ENCODE data around the gene CELA1. TPM values are rescaled to one million over a fixed set of nuclear protein-coding genes. Genes with fewer than 3 reads are reported as not detected.

The CELA1 gene
- total RNA-seq, 1 donor from 2014 or later = not detected

DNA sequence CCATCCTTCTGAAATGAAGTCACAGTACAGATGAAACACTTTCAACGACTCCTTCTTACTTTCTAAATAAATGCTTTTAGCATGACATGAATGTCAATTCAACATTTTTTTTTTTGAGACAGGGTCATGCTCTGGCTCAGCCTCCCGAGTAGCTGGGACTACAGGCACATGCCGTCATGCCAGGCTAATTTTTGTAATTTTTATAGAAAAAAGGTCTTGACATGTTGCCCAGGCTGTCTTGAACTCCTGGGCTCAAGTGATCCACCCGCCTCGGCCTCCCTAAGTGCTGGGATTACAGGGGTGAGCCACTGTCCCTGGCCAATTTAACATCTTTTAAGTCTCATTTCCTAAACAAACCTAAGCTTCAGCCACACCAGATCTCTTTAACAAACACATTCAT, 28.4 kb upstream of the CELA1 start:
- DNase-seq (ENCODE audit: low read depth, low spot score) = no peak

DNA sequence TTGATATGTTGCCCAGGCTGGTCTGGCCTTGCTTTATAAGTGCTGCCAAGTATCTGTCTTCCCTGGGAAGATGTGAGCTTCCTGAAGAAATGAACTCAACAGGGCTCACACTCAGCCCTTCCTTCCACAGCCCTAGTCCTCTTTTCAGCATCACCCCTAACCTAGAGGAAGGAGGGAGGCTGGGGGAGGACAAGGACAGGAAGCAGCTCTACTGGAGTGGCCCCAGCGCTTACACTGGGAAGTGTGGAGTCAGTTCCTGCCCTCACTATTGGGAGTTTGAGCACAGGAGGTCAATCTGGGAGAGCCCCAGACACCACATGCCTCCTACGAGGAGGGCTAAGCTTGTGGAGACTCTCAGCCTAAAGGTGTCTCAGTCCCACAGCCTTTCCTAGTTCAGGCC, 27.9 kb upstream of the CELA1 start:
- peak; percentile 69 for DNase-seq (ENCODE audit: low read depth, low spot score)

DNA sequence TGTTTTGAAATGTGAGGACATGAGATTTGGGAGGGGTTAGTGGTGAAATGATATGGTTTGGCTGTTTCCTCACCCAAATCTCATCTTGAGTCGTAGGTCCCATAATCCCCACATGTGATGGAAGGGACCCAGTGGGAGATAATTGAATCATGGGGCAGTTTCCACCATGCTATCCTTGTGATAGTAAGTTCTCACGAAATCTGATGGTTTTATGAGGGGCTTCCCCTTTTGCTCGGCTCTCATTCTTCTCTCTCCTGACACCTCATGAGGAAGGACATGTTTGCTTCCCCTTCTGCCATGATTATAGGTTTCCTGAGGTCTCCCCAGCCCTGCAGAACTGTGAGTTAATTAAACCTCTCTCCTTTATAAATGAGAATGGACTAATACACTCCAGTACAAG, 26.7 kb upstream of the CELA1 start:
- no peak for DNase-seq (ENCODE audit: low read depth, low spot score)

DNA sequence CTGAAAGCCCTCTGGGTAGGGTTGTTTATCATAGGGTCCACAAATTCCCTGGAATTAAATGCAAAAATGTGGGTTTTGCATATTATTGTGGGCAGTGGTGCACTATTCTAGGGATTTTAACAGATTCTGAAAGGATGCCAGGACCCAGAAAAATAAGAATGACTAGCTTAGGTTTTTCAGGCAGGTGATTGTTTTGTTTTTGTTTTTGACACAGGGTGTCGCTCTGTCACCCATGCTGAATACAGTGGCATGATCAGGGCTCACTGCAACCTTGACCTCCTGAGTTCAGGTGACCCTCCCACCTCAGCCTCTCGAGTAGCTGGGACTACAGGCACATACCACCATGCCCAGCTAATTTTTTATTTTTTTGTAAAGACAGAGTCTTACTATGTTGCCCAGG, 25.5 kb upstream of the CELA1 start:
- DNase-seq (ENCODE audit: low read depth, low spot score) = no peak

DNA sequence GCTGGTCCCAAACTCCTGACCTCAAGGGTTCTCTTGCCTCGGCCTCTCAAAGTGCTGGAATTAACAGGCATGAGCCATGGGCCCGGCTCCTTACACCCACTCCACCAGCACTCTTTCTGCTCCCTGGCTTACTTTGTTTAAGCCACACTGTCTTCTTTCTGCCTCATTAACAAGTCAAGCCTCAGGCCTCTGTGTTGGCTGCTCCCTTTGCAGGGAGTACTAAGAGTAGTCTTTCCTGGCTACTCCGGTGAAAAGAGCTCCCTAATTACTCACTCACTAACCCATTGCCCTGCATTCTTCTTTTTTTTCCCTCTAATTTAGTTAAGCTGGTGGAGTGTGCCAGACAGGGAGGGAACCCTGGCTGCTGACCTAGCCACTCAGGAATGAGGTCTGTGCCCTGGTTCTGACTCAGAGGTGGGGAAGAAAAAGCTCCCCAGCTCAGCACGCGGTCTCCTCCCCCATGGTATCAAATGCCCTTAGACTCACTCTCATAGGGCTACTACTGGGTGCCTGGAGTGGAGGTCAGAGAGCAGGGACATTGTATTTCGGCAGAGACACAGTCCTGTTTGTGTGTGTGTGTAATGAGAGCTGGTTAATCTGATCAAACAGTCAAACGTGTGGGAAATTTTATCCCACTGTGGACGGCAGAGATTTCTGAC, 24.9 kb upstream of the CELA1 start:
- peak; percentile 88 for DNase-seq (ENCODE audit: low read depth, low spot score)

DNA sequence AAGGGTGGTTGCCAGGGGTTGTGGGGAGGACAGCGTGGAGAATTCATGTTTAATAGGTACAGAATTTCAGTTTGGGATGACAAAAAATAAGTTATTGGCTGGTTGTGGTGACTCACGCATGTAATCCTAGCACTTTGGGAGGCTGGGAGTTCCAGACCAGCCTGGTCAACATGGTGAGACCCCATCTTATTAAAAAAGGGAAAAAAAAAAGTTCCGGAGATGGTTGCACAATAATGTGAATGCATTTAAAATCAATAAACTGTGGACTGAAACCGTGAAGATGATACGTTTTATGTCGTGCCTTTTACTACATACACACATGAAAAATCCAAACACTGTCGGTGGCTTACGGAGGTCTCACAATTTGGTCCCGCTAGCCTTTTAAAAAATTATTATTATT, 24.2 kb upstream of the CELA1 start:
- DNase-seq (ENCODE audit: low read depth, low spot score) = no peak

DNA sequence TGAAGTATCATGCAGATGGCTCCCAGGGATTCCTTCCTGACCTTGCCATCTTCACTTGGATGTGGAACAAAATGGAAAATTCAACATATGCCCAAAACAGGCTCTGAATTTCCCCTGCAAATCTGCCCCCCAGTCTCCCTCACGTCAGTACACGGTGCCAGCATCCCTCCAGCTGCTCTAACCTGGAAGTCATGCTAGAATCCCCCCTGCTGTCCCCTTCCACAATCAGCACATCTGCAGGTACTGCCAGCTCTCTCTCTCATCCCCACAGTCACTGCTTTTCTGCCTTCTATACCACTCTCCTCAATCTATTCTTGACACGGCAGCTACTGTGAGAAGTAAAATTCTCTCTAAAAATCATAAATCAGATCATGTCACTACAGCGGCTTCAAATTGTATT, 23.1 kb upstream of the CELA1 start:
- no peak for DNase-seq (ENCODE audit: low read depth, low spot score)

DNA sequence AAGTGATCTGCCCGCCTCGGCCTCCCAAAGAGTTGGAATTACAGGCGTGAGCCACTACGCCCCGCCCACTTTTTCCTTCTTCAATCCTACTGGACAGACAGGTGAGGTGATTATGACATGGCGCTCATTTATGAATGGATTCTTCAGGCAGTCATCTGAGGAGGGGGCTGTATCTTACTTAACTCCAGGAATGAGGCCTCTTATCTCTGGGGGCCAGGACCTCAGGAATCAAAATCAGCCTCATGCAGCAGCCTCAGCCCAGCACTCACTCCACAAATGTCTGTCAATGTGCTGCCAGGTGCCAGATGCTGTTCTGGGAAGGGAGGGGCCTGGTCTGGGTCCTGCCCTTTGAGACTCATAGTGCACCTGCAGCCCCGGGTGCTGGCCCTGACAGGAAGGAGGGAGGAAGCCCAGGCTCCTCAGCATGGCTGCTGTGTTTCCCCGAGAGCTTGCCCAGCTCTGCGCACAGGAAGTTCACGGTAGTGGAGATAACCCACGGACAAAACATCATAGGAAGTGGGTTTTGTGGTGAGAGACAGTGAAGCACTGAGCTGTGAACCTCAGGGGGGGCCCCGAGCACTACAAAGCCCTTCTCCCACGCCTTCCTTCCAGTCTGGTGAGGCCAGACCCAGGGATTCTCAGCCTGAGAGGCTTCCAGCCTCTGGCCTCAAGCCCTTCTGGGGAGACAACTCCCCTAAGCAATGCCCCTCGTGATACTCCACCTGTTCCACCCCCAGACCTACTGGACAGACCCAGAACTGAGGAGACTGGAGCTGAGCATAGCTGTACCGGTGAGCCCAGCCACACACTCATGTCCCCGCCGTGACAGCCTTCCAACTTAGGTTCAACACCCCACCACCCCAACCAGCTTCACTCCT, 22.4 kb upstream of the CELA1 start:
- peak; percentile 77 for DNase-seq (ENCODE audit: low read depth, low spot score)

DNA sequence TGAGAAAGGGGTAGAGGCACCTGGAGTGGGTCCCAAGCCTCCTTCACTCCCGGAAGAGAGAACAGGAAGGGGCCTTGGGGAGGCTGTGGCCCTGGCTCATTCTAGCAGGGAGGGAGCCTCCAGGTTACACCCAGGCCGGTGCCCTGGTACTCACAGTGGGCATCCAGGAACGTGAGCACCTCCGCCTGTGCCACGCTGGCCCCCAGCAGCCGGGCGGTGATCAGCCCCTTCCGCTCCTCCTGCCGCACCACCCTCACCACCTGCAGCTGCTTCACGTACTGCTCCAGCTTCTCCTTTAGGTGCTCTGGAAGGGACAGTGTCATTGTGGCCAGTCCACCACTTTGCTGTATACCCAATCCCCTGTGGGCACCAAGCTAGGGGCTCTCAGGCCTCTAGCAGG, 18.8 kb upstream of the CELA1 start:
- no peak for DNase-seq (ENCODE audit: low read depth, low spot score)

DNA sequence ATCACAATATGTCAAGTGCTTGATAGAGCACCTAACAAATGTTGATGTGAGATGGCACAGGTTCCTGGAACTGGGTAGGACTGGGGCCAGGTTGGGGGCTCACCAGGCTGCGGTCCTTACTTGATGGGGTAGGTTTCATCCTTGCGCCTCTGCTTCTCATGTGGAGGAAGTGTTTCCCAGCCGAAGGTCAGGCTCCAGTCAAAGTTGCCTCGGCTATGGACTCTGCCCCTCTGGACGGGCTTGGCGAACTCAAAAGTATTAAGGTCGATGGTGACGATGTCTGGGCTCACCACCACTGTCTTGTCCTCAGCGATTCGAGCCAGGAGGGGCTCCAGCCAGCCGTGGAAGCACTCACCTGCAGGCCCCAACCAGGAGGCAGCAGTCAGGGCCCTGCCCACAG, 17.5 kb upstream of the CELA1 start:
- DNase-seq (ENCODE audit: low read depth, low spot score) = no peak

DNA sequence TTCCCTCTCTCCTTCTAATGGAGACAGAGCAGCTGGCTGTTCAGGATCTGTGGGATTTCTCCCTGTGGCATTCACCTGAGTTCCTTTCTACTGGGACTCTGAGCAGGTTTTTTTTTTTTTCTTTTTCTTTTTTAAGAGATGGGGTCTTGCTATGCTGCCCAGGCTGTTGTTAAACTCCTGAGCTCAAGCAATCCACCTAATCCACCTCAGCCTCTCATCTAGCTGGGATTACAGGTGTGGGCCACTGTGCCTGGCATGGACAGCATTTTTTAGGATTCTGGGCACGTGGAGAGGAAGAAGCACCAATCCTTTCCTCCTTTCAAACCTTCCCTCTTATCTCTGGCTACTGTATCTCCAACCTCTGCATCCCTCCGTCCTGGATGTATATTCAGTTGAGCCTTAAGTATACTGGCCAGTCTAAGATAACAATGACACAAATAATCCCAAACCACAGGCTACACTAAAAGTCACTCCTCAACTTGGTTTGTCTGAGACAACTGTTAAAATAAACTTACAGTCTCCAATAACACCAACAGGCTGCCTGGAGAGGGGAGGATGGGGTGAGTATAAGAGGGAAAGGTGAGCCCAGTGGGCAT, 16.4 kb upstream of the CELA1 start:
- DNase-seq (ENCODE audit: low read depth, low spot score) = no peak

DNA sequence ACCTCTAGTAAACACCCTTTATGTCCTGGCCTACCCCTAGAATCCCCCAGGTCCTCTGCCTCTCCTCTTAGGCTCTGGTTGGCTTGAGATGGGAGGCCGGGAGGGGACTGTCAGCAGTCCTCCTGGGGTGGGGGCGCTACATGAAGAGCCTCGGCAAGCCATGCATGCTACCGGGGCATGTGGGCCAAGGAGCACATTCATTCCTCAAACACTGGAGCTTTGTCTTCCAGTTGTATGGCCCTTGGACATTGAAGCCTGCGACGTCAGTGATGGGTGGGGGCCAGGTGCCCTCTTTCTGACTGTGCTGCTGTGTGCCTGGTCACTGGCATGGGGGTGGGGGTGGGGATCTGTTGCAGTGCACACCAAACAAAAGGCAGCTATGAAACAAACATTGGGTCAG, 15.8 kb upstream of the CELA1 start:
- DNase-seq (ENCODE audit: low read depth, low spot score) = no peak

DNA sequence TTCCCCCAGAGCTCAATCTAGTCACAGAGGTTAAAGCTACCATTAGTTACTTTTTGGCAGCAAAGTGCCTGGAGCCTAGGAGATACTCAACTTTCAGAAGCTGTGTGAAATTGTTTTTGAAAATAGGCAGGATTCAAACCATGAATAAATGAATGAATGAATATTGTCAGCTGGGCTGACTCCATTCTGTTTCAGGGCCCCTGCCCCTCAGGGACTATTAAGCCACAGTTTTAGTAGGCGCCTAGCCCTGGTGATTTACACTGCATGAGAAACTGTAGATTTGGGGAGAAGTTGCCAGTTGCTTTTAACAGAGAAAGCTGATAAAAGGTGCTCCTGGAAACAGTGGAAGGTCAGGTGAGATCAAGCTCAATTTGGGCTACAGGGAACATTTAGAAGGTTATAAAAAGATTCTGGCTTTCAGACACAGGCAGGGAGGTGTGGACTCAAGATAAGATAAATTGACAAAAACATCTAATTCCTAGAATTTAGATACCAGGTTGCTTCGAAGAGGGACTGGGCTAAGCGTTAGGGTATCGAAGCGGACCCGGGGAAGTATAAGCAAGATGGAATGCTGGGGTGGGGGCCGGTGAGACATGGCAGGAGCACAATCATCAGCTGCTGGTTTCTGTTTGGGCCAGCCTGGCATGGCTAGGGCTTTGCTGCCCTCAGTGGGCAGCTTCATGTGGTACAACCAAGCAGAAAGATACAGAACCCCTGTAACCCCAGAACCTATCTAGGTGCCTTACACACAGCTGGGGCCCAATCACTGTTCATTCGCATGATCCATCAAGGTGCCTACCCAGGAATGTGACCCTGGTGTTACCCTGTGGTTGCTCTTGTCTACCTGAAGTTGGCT, 14.9 kb upstream of the CELA1 start:
- no peak for DNase-seq (ENCODE audit: low read depth, low spot score)

DNA sequence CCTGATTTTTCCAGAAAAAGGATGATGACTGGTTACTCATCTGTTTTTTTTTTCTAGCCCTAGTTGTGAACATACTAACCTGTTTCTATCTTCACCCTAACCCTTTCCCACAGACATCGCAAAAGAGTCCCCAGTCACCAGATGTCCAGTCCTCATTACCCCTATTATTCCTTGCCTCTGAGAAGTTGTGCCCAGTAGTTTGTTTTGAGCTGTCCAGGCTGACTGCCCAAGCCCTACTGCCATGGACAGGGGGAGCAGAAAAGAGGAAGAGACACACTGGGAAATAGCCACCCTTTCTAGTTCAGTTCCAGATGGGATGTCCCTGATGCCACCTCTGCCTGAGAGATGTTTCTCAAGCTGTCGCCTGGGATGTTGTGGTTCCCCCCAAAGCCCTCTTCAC, 13.8 kb upstream of the CELA1 start:
- no peak for DNase-seq (ENCODE audit: low read depth, low spot score)

DNA sequence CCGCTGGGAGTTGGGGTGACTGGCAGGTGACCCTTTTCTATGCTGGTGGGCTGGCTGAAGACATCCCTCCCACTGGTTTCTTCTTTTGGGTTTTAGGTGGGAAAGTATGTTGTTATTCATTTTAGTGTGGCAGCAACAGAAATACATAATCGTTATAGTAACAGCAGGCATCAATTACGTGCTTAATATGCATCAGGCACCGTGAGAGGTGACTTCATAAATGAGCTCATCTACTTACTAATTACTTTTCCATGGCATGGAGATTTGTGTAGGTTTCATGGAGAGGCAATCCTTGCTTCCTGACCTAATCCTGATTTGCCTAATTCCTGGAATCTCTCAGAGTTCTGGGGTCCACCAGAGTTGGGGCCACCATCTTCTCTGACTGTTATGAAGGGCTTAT, 13.4 kb upstream of the CELA1 start:
- no peak for DNase-seq (ENCODE audit: low read depth, low spot score)

DNA sequence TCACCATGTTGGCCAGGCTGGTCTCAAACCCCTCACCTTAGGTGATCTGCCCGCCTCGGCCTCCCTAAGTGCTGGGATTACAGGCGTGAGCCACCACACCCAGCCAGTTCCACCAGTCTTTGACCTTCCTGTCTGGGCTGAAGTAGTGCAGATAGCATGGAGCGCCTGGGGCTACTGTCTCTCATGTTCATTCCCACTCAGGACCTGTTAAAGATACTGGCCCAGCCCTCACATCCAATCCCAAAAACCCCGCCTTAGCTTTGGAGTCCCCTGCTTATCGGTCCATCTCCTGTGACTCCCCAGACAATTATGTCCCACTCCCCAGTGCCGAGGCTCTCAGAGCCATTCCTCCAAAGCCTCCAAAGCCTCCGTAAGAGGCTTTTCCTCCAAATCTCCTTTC, 12.0 kb upstream of the CELA1 start:
- DNase-seq (ENCODE audit: low read depth, low spot score) = no peak

DNA sequence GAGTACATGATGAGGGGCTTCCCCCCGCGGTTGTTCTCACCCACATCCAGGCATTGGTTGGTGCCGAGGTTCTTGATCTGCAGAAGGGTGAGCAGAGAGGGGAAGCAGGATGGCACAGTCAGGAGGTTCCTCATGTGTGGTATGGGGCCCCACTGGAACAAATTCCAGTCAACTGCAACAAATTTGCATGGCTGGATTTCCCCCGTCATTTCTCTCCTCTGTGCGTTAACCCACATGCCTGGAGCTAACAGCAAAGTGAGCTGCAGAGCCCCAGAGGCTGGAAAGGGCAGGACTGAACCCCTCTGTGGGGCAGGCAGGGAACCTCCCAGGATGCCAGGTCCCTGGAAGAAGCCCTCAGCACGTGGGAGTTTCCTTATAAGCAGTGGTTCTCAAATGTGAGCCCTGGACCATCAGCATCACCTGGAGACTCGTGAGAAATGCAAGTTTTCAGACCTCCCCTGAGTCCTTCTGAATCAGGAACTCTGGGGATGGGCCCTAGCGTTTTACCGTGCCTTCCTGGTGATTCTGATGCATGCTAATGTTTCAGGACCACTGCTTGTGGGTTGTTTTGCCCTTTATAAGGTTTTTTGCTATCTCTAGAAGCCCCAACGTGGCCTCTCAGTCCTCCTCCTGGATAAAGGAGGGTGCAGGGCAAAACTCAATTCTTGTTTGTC, 11.0 kb upstream of the CELA1 start:
- DNase-seq (ENCODE audit: low read depth, low spot score) = no peak

DNA sequence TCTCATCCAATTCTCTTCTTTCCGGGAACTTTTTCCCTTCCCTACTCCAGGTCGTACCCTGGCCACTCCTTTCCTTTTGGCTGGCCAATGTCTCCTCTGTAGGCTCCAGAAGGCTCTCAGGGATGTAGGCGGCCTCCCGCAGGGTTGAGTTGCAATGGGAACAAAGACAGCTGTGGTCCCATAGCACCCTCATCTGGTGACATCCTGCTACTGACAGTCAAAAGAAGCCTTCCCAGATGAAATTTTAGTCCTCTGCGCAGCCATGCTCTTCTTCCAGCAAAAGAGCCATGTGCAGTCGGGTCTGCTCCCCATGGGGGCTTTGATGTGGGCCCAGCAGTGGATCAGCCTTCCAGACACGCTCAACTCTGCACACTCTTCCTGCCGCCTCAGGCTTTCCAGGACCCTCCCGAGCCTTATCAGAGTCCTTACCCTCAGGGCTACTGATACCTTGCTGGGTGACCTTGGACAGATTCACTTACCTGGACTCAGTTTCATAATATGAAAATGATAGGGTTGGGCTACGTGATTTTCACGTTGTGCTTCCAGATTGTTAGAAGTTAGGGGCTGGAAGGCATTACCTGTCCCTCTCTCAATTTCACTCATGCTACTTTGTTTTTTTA, 5.5 kb upstream of the CELA1 start:
- peak; percentile 20 for DNase-seq (ENCODE audit: low read depth, low spot score)

DNA sequence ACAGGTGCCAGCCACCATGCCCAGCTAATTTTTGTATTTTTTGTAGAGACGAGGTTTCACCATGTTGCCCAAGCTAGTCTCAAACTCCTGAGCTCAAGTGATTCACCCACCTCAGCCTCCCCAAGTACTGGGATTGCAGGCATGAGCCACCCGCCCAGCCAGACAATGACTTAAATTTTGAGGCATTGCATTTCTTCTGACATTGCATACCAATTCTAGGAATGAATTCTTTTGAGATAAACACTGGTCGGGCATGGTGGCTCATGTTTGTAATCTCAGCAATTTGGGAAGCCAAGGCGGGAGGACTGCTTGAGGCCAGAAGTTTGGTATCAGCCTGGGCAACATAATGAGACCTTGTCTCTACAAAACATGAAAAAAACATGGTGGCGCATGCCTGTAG, 2.5 kb upstream of the CELA1 start:
- DNase-seq (ENCODE audit: low read depth, low spot score) = no peak

DNA sequence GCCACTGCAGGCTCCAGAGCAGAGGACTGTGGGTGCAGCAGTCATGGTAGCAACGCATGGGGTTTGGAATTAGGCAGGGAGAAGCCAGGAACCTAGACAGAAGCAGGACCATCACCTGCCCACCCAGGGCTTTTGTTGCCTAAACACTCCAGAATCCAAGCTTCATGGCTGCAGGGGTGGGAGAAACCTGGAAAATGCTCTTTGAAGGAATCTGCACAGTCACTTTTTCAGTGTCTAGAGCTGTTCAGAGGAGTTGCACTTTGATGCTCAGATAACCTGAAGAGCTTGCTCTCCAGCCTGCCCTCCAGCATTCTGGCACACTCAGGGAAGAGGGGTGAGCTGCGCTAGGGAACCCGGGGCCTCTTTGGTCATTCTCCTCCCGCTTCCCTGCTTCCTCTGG, 1.6 kb upstream of the CELA1 start:
- DNase-seq (ENCODE audit: low read depth, low spot score) = no peak

DNA sequence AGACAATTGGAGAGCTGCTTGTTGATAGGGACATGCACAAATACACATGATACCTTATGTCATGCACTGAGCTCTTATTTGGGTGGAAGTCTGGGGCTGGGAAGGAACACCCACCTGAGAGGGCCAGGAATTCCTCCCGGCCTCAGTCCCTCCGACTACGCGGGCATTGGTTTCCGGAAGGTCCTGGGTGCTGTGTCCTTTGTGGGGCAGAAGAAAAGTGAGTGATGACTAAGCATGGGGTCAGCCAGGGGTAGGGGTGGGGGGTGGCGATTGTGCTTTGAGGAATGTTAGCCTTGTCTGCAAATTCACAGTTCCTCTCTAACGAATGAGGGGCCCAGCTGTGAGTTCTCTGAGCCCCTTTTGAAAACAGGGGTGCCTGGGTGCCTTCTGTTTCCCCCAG, 798 bp downstream of the CELA1 start:
- no peak for DNase-seq (ENCODE audit: low read depth, low spot score)
